ENCODE results near the gene PARVB. TPM values are rescaled to one million over a fixed set of nuclear protein-coding genes. Genes with fewer than 3 reads are reported as not detected.

Gene PARVB
- total RNA-seq, 1 donor from 2014 or later = 4.4 TPM

- Mint-ChIP-seq H3K4me1 (ENCODE audit: unreplicated experiment) (peaks cover 2% of the 10 kb centered on the region), H3K27me3 (ENCODE audit: unreplicated experiment) (peaks cover 11% of the 10 kb centered on the region), H3K9me3 (ENCODE audit: unreplicated experiment) (no peaks in the 10 kb centered on the region), H3K4me3 (ENCODE audit: unreplicated experiment) (no peak overlapping the region), H3K36me3 (ENCODE audit: unreplicated experiment) (no peaks in the 10 kb centered on the region), H3K27ac (ENCODE audit: unreplicated experiment) (no peak overlapping the region)
- TF ChIP-seq CTCF (IDR thresholded peaks at IDR 0.05) = no peak
- no peak for DNase-seq (ENCODE audit: extremely low spot score, unreplicated experiment)
These were observed 162.6 kb downstream of the PARVB start for GRCh38 chr22:44186737-44187136.

GRCh38 chr22:44187652-44188230 lies 163.6 kb downstream of the PARVB start:
- Mint-ChIP-seq H3K27ac (ENCODE audit: unreplicated experiment) (no peak overlapping the region), H3K36me3 (ENCODE audit: unreplicated experiment) (no peaks in the 10 kb centered on the region), H3K9me3 (ENCODE audit: unreplicated experiment) (no peaks in the 10 kb centered on the region), H3K4me1 (ENCODE audit: unreplicated experiment) (peaks cover 2% of the 10 kb centered on the region), H3K4me3 (ENCODE audit: unreplicated experiment) (no peak overlapping the region), H3K27me3 (ENCODE audit: unreplicated experiment) (peaks cover 8% of the 10 kb centered on the region)
- DNase-seq (ENCODE audit: extremely low spot score, unreplicated experiment) = no peak
- no peak for TF ChIP-seq CTCF (IDR thresholded peaks at IDR 0.05)

GRCh38 chr22:44188316-44188715 lies 164.2 kb downstream of the PARVB start:
- no peaks in the 10 kb centered on the region for H3K9me3 Mint-ChIP-seq (ENCODE audit: unreplicated experiment)
- no peak overlapping the region for H3K4me3 Mint-ChIP-seq (ENCODE audit: unreplicated experiment)
- no peak overlapping the region for H3K27ac Mint-ChIP-seq (ENCODE audit: unreplicated experiment)
- DNase-seq (ENCODE audit: extremely low spot score, unreplicated experiment) = no peak
- H3K27me3 Mint-ChIP-seq (ENCODE audit: unreplicated experiment) = peaks cover 12% of the 10 kb centered on the region
- no peak for TF ChIP-seq CTCF (IDR thresholded peaks at IDR 0.05)
- peaks cover 2% of the 10 kb centered on the region for H3K4me1 Mint-ChIP-seq (ENCODE audit: unreplicated experiment)
- no peaks in the 10 kb centered on the region for H3K36me3 Mint-ChIP-seq (ENCODE audit: unreplicated experiment)

GRCh38 chr22:44188986-44189630 lies 165.0 kb downstream of the PARVB start:
- H3K27ac Mint-ChIP-seq (ENCODE audit: unreplicated experiment) = no peak overlapping the region
- no peaks in the 10 kb centered on the region for H3K36me3 Mint-ChIP-seq (ENCODE audit: unreplicated experiment)
- no peaks in the 10 kb centered on the region for H3K9me3 Mint-ChIP-seq (ENCODE audit: unreplicated experiment)
- DNase-seq (ENCODE audit: extremely low spot score, unreplicated experiment) = no peak
- H3K4me1 Mint-ChIP-seq (ENCODE audit: unreplicated experiment) = no peaks in the 10 kb centered on the region
- H3K27me3 Mint-ChIP-seq (ENCODE audit: unreplicated experiment) = peaks cover 18% of the 10 kb centered on the region
- no peak overlapping the region for H3K4me3 Mint-ChIP-seq (ENCODE audit: unreplicated experiment)
- TF ChIP-seq CTCF (IDR thresholded peaks at IDR 0.05) = no peak

- DNase-seq (ENCODE audit: extremely low spot score, unreplicated experiment) = no peak
- peaks cover 17% of the 10 kb centered on the region for H3K27me3 Mint-ChIP-seq (ENCODE audit: unreplicated experiment)
- TF ChIP-seq CTCF (IDR thresholded peaks at IDR 0.05) = no peak
- H3K4me3 Mint-ChIP-seq (ENCODE audit: unreplicated experiment) = no peak overlapping the region
- H3K9me3 Mint-ChIP-seq (ENCODE audit: unreplicated experiment) = no peaks in the 10 kb centered on the region
- H3K36me3 Mint-ChIP-seq (ENCODE audit: unreplicated experiment) = no peaks in the 10 kb centered on the region
- no peak overlapping the region for H3K27ac Mint-ChIP-seq (ENCODE audit: unreplicated experiment)
- no peaks in the 10 kb centered on the region for H3K4me1 Mint-ChIP-seq (ENCODE audit: unreplicated experiment)
These were observed 166.4 kb downstream of the PARVB start for GRCh38 chr22:44190381-44190976.
